Activated T-cell treated with anti-CD3 and anti-CD28 coated beads for 24 hours (primary cell): ENCODE results near the gene DDX18.
"Not testable (repeated sequence)": the region's sequence is repeated elsewhere in the genome, so short reads cannot be mapped to it uniquely, and the experiment has no call there.

Experiments used
- DNase-seq: peaks from one replicate; pipeline ENCODE4 v3.0.0-alpha.2; 2020; ENCODE audit warnings: low read depth

The DDX18 gene

GRCh38 chr2:117814417-117815264 lies at the start of gene DDX18:
TSS of gene DDX18 (plus strand) at chr2:117814691. CDS start at chr2:117814778, 87 bp downstream.
- DNase-seq: peak; percentile 97

GRCh38 chr2:117770730-117771129 lies 43.8 kb upstream of the DDX18 start:
- DNase-seq: no peak

- DNase-seq: no peak
These were observed 42.4 kb upstream of the DDX18 start for GRCh38 chr2:117771969-117772630.

- no peak for DNase-seq
These were observed 39.8 kb upstream of the DDX18 start for GRCh38 chr2:117774716-117775115.

GRCh38 chr2:117775703-117776219 lies 38.7 kb upstream of the DDX18 start:
- DNase-seq: no peak

- no peak for DNase-seq
These were observed 37.6 kb upstream of the DDX18 start for GRCh38 chr2:117776888-117777287.

GRCh38 chr2:117785740-117786139 lies 28.8 kb upstream of the DDX18 start:
- peak; percentile 4 for DNase-seq

GRCh38 chr2:117786520-117786919 lies 28.0 kb upstream of the DDX18 start:
- DNase-seq: no peak

GRCh38 chr2:117789505-117789904 lies 25.0 kb upstream of the DDX18 start:
- no peak for DNase-seq

- DNase-seq: no peak
These were observed 19.8 kb upstream of the DDX18 start for GRCh38 chr2:117794668-117795067.

- DNase-seq: no peak
These were observed 12.7 kb upstream of the DDX18 start for GRCh38 chr2:117801826-117802225.

- not testable (repeated sequence) for DNase-seq
These were observed 10.7 kb upstream of the DDX18 start for GRCh38 chr2:117803644-117804325.

- DNase-seq: no peak
These were observed 2.0 kb upstream of the DDX18 start for GRCh38 chr2:117812443-117812842.

GRCh38 chr2:117815946-117816345 lies 1.5 kb downstream of the DDX18 start:
- no peak for DNase-seq

- DNase-seq: no peak
These were observed 4.4 kb downstream of the DDX18 start for GRCh38 chr2:117818921-117819320.

- DNase-seq: no peak
These were observed 6.0 kb downstream of the DDX18 start for GRCh38 chr2:117820444-117820843.

GRCh38 chr2:117825437-117825836 lies 10.9 kb downstream of the DDX18 start:
- DNase-seq: no peak

GRCh38 chr2:117827464-117827863 lies 13.0 kb downstream of the DDX18 start:
- not testable (repeated sequence) for DNase-seq

GRCh38 chr2:117828870-117829269 lies 14.4 kb downstream of the DDX18 start:
- no peak for DNase-seq

GRCh38 chr2:117832332-117832731 lies 17.8 kb downstream of the DDX18 start:
- DNase-seq: no peak

GRCh38 chr2:117832905-117833613 lies 18.6 kb downstream of the DDX18 start:
- DNase-seq: no peak

GRCh38 chr2:117833911-117834310 lies 19.4 kb downstream of the DDX18 start:
- DNase-seq: no peak
